H9 (cell line): ENCODE measurements around the gene TBXAS1. TPM values are rescaled to one million over a fixed set of nuclear protein-coding genes. Genes with fewer than 3 reads are reported as not detected.

Experiments
- DNase-seq: peaks from one replicate; pipeline ENCODE4 v3.0.0-alpha.2; 2017
- H2AFZ ChIP-seq: one replicate; pipeline ENCODE4 v1.6.1; 2013; ENCODE audit warnings: mild to moderate bottlenecking, low read length, control low read depth, moderate library complexity
- H2AK5ac ChIP-seq: 2 replicates; pipeline ENCODE4 v1.6.1; 2013; ENCODE audit warnings: low read length, control low read depth, mixed read lengths; ENCODE audit not compliant: insufficient read length
- H2BK120ac ChIP-seq: one replicate; pipeline ENCODE4 v1.6.1; 2013; ENCODE audit warnings: low read depth, mild to moderate bottlenecking, low read length, control low read depth, inconsistent platforms; ENCODE audit not compliant: poor library complexity, severe bottlenecking
- H2BK12ac ChIP-seq: 2 replicates; pipeline ENCODE4 v1.6.1; 2013; ENCODE audit warnings: low read length, control low read depth, mixed read lengths, low read depth; ENCODE audit not compliant: insufficient read length
- H2BK15ac ChIP-seq: 2 replicates; pipeline ENCODE4 v1.6.1; 2013; ENCODE audit warnings: low read depth, low read length, control low read depth
- H2BK20ac ChIP-seq: one replicate; pipeline ENCODE4 v1.6.1; 2013; ENCODE audit warnings: low read depth, mild to moderate bottlenecking, low read length, control low read depth, inconsistent platforms; ENCODE audit not compliant: poor library complexity, severe bottlenecking
- H2BK5ac ChIP-seq: 2 replicates; pipeline ENCODE4 v1.6.1; 2013; ENCODE audit warnings: low read length, control low read depth, mixed read lengths; ENCODE audit not compliant: insufficient read length
- H3K14ac ChIP-seq: 2 replicates; pipeline ENCODE4 v1.6.1; 2013; ENCODE audit warnings: low read length, control low read depth; ENCODE audit not compliant: insufficient read depth
- H3K18ac ChIP-seq: 2 replicates; pipeline ENCODE4 v1.6.1; 2013; ENCODE audit warnings: low read depth, mild to moderate bottlenecking, mixed read lengths, low read length, control low read depth; ENCODE audit not compliant: insufficient read length
- H3K23ac ChIP-seq: 2 replicates; pipeline ENCODE4 v1.6.1; 2013; ENCODE audit warnings: low read length, control low read depth, mixed read lengths, low read depth; ENCODE audit not compliant: insufficient read length
- H3K23me2 ChIP-seq: 2 replicates; pipeline ENCODE4 v1.6.1; 2013; ENCODE audit warnings: low read depth, mild to moderate bottlenecking, mixed read lengths, low read length, control low read depth; ENCODE audit not compliant: insufficient read length, poor library complexity, severe bottlenecking
- H3K27ac ChIP-seq: 2 replicates; pipeline ENCODE4 v1.5.1; 2013; ENCODE audit warnings: low read length, control low read depth, mixed read lengths, low read depth; ENCODE audit not compliant: insufficient read length
- H3K27me3 ChIP-seq: 2 replicates; pipeline ENCODE4 v1.6.1; 2013; ENCODE audit warnings: low read length, control low read depth, inconsistent platforms; ENCODE audit not compliant: insufficient read depth
- H3K4ac ChIP-seq: 2 replicates; pipeline ENCODE4 v1.6.1; 2013; ENCODE audit warnings: low read depth, mild to moderate bottlenecking, control low read depth, inconsistent platforms, low read length, moderate library complexity
- H3K4me1 ChIP-seq: 2 replicates; pipeline ENCODE4 v1.6.1; 2013; ENCODE audit warnings: low read length, control low read depth, inconsistent platforms; ENCODE audit not compliant: insufficient read depth
- H3K4me2 ChIP-seq: 2 replicates; pipeline ENCODE4 v1.6.1; 2013; ENCODE audit warnings: low read length, control low read depth, mixed read lengths; ENCODE audit not compliant: insufficient read length, insufficient read depth
- H3K56ac ChIP-seq: 2 replicates; pipeline ENCODE4 v1.6.1; 2013; ENCODE audit warnings: low read depth, mild to moderate bottlenecking, mixed read lengths, low read length, control low read depth; ENCODE audit not compliant: insufficient read length
- H3K79me1 ChIP-seq: 2 replicates; pipeline ENCODE4 v1.6.1; 2013; ENCODE audit warnings: low read depth, mild to moderate bottlenecking, moderate library complexity, low read length, control low read depth, inconsistent platforms; ENCODE audit not compliant: insufficient read depth, poor library complexity, severe bottlenecking
- H3K79me2 ChIP-seq: 2 replicates; pipeline ENCODE4 v1.6.1; 2013; ENCODE audit warnings: low read length, control low read depth, inconsistent platforms; ENCODE audit not compliant: insufficient read depth
- H3K9ac ChIP-seq: 2 replicates; pipeline ENCODE4 v1.6.1; 2013; ENCODE audit warnings: low read length, control low read depth, mixed read lengths; ENCODE audit not compliant: insufficient read length; ENCODE audit errors: extremely low read depth
- H3K9me3 ChIP-seq: one replicate; pipeline ENCODE4 v1.6.1; 2013; ENCODE audit warnings: low read depth, low read length, inconsistent platforms; ENCODE audit not compliant: control insufficient read depth
- H3T11ph ChIP-seq: one replicate; pipeline ENCODE4 v1.6.1; 2013; ENCODE audit warnings: mild to moderate bottlenecking, low read length, control low read depth, inconsistent platforms
- H4K20me1 ChIP-seq: one replicate; pipeline ENCODE4 v1.6.1; 2013; ENCODE audit not compliant: control insufficient read depth, insufficient read length, insufficient read depth
- H4K5ac ChIP-seq: 2 replicates; pipeline ENCODE4 v1.6.1; 2013; ENCODE audit warnings: low read depth, mild to moderate bottlenecking, mixed read lengths, low read length, control low read depth; ENCODE audit not compliant: insufficient read length
- H4K8ac ChIP-seq: replicated peaks from 2 replicates; pipeline ENCODE4 v1.6.1; 2013; ENCODE audit warnings: low read length, control low read depth, mixed read lengths, low read depth; ENCODE audit not compliant: insufficient read length
- H4K91ac ChIP-seq: 2 replicates; pipeline ENCODE4 v1.6.1; 2013; ENCODE audit warnings: low read depth, mild to moderate bottlenecking, moderate library complexity, mixed read lengths, low read length, control low read depth; ENCODE audit not compliant: insufficient read length
- H3K27ac Mint-ChIP-seq, 3 experiments: 2 replicates in 2 of 3; 3 replicates in 1 of 3; pipeline ENCODE4 v1.8.0; 2020 to 2021; ENCODE audit warnings: mixed read lengths in 3 of 3, mild to moderate bottlenecking in 1 of 3, moderate library complexity in 1 of 3
- H3K27me3 Mint-ChIP-seq: 2 replicates; pipeline ENCODE4 v1.8.0; 2021; ENCODE audit warnings: low read depth, mild to moderate bottlenecking, moderate library complexity, mixed read lengths
- H3K36me3 Mint-ChIP-seq, 3 experiments: 2 replicates in 2 of 3; 3 replicates in 1 of 3; pipeline ENCODE4 v1.8.0; 2020 to 2021; ENCODE audit warnings: low read depth in 3 of 3, mixed read lengths in 3 of 3; ENCODE audit not compliant: insufficient read depth in 1 of 3
- H3K4me1 Mint-ChIP-seq, 2 experiments: 2 replicates each; pipeline ENCODE4 v1.8.0; 2020; ENCODE audit warnings: mixed read lengths in 2 of 2
- H3K4me3 Mint-ChIP-seq, 2 experiments: 2 replicates in 1 of 2; 3 replicates in 1 of 2; pipeline ENCODE4 v1.8.0; 2020 to 2021; ENCODE audit warnings: mild to moderate bottlenecking in 2 of 2, mixed read lengths in 2 of 2, moderate library complexity in 1 of 2
- H3K9me3 Mint-ChIP-seq, 2 experiments: 2 replicates in 1 of 2; 3 replicates in 1 of 2; pipeline ENCODE4 v1.8.0; 2020; ENCODE audit warnings: mild to moderate bottlenecking in 2 of 2, mixed read lengths in 2 of 2, moderate library complexity in 1 of 2
- CTCF ChIP-seq: fragments of 200-600 bp; sonication (generic); conservative IDR thresholded peaks from 3 replicates; pipeline ENCODE4 v1.8.0; 2021; ENCODE audit warnings: antibody characterized with exemption, mild to moderate bottlenecking
- WGBS: extraction: QIAGEN DNeasy Blood & Tissue Kit; methylation state at CpG from one replicate; pipeline ENCODE4 v1.1.7; 2013; ENCODE audit warnings: missing lambda C conversion rate, low lambda C conversion rate, mixed read lengths; ENCODE audit not compliant: insufficient read length; ENCODE audit errors: extremely low coverage; 5-methylcytosine and 5-hydroxymethylcytosine counted together
- total RNA-seq: library from RNA; stranded (reverse); gene quantifications from 2 replicates; pipeline ENCODE4 v1.2.1, GENCODE V29; 2021

Gene TBXAS1
- total RNA-seq, 1 experiment from 2014 or later, result 0.39 TPM

- H2BK12ac ChIP-seq, result no peak overlapping the region
- no peak overlapping the region for H3K27ac ChIP-seq
- no peaks in the 10 kb centered on the region for H3K27me3 ChIP-seq
- H3K36me3 Mint-ChIP-seq, result no peaks in the 10 kb centered on the region
- H3K23me2 ChIP-seq, result no peaks in the 10 kb centered on the region
- no peak overlapping the region for H3K23ac ChIP-seq
- H3K18ac ChIP-seq, result no peak overlapping the region
- H3K4me2 ChIP-seq, result no peak overlapping the region
- H3K14ac ChIP-seq, result no peak overlapping the region
- H2AFZ ChIP-seq, result no peak overlapping the region
- H3K4me1 ChIP-seq, result no peaks in the 10 kb centered on the region
- no peaks in the 10 kb centered on the region for H3K79me1 ChIP-seq
- no peak overlapping the region for H3K9ac ChIP-seq
- TF ChIP-seq CTCF, result no peak
- no peak overlapping the region for H4K91ac ChIP-seq
- H3K4ac ChIP-seq, result no peak overlapping the region
- H4K20me1 ChIP-seq, result no peaks in the 10 kb centered on the region
- H3K79me2 ChIP-seq, result no peaks in the 10 kb centered on the region
- no peaks in the 10 kb centered on the region for H3K9me3 Mint-ChIP-seq
- no peak overlapping the region for H2BK120ac ChIP-seq
- H2BK5ac ChIP-seq, result no peak overlapping the region
- DNase-seq, result no peak
- no peak overlapping the region for H3K56ac ChIP-seq
- no peak overlapping the region for H2AK5ac ChIP-seq
- no CpG with 5 or more reads among the region's 4 CpGs for WGBS
- no peaks in the 10 kb centered on the region for H3K9me3 ChIP-seq
- no peak overlapping the region for H3K4me3 Mint-ChIP-seq
- peaks cover 19 to 24% of the 10 kb centered on the region in 2 experiments for H3K4me1 Mint-ChIP-seq
- H3K27me3 Mint-ChIP-seq, result peaks cover 4% of the 10 kb centered on the region; the same call in 1 of the 2 replicates
- no peak overlapping the region for H3T11ph ChIP-seq
- H4K8ac ChIP-seq, result no peak overlapping the region
- no peak overlapping the region for H2BK15ac ChIP-seq
- H3K27ac Mint-ChIP-seq, result no peak overlapping the region
- no peak overlapping the region for H4K5ac ChIP-seq
- no peak overlapping the region for H2BK20ac ChIP-seq
Observed at GRCh38 chr7:140013676-140014075, 184.6 kb downstream of the TBXAS1 start.
